GM21825 (cell line): ENCODE measurements around the gene ADAMTS18.
"Not testable (repeated sequence)": the region's sequence is repeated elsewhere in the genome, so short reads cannot be mapped to it uniquely, and the experiment has no call there.

Source experiments
- ATAC-seq: cut with Tn5 transposase; IDR thresholded peaks from one replicate; pipeline ENCODE4 v1.9.1; 2021; ENCODE audit warnings: mild to moderate bottlenecking, moderate library complexity; ENCODE audit not compliant: unreplicated experiment

The ADAMTS18 gene, protein sequence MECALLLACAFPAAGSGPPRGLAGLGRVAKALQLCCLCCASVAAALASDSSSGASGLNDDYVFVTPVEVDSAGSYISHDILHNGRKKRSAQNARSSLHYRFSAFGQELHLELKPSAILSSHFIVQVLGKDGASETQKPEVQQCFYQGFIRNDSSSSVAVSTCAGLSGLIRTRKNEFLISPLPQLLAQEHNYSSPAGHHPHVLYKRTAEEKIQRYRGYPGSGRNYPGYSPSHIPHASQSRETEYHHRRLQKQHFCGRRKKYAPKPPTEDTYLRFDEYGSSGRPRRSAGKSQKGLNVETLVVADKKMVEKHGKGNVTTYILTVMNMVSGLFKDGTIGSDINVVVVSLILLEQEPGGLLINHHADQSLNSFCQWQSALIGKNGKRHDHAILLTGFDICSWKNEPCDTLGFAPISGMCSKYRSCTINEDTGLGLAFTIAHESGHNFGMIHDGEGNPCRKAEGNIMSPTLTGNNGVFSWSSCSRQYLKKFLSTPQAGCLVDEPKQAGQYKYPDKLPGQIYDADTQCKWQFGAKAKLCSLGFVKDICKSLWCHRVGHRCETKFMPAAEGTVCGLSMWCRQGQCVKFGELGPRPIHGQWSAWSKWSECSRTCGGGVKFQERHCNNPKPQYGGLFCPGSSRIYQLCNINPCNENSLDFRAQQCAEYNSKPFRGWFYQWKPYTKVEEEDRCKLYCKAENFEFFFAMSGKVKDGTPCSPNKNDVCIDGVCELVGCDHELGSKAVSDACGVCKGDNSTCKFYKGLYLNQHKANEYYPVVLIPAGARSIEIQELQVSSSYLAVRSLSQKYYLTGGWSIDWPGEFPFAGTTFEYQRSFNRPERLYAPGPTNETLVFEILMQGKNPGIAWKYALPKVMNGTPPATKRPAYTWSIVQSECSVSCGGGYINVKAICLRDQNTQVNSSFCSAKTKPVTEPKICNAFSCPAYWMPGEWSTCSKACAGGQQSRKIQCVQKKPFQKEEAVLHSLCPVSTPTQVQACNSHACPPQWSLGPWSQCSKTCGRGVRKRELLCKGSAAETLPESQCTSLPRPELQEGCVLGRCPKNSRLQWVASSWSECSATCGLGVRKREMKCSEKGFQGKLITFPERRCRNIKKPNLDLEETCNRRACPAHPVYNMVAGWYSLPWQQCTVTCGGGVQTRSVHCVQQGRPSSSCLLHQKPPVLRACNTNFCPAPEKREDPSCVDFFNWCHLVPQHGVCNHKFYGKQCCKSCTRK (N-terminal part only)

DNA sequence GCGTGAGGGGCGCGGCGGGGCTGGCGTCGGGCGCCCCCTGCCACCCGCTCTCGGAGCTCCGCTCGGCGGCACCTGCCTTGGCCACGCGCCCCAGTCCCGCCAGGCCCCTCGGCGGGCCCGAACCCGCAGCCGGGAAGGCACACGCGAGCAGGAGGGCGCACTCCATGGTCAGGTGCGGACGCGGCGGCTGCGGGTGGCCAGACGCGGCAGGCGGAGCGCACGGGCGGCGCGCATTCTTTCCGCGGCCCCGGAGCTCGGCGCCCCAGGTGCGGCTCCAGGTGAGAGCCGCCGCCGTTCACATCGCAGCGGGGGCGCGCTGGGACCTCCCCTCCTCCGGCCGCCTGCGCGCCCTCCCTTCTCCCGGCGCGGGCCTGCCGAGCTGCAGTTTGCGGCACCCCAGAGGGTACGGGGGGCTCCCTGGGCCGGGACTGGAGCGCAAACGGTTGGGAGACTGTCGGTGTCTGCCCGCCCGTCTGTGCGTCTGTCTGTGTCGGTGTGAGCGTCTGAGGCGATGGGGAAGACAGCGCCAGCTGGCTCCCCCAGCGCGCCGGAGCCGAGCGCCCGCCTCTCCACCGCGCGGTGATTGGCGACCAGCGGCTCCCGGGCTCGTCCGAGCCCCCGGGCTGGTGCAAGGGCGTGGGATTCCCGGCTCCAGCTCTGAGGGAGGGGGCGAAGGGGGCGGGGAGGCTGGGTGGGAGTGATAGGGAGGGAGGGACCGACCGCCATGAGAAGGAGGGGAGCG is at the start of gene ADAMTS18:
Gene ADAMTS18, minus strand, starts transcription at position 505 of the 742 bp plus-strand sequence. Its CDS starts 339 bp downstream, at position 166.
- ATAC-seq = no peak

DNA sequence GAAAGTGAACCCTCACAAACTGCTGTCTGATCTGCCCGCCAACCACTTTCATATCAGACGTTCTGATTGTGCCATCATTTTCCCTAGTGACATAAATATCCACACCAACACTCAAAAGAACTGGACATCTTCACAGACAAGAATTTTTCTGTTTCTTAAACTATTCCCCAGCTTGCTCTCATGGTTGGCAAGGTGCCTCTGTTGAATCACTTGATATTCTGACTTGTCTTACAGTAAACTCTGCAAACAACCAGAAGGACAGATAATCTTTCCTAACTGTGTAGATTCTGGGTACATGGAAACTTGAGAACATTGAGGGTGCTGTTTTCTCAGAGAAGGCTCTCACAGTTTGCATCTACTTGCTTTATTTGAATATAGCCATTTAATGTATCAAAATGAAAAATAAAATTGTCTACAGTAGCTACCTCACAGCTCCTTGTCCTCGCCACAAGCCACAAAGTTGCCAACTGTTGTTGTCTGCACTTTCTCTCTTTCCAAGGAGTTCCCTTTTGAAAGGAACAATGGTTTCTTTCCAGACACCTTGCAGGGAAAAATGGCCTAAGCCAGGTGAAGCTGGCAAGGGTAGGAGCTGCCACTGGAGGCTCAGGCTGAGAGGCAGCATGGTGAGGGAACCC is 46.0 kb upstream of the ADAMTS18 start:
- no peak for ATAC-seq

DNA sequence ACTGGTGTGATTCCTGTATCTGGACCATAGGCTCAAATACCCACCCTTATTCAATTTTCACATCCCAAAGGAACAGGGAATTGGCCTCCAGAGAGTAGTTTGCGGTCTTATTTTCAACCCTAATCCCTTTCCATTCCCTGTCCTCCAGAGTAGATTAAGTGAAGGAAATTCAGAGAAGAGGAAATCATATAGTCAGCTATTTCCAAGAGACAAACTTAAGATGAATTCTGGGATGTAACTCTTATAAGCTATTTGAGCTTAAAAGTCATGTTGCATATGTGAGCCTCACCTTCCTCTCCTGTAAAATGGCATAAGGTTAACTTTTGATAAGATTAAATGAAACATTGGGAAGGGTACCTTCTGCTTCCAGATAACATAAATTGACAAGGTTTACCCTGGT is 37.4 kb upstream of the ADAMTS18 start:
- no peak for ATAC-seq

DNA sequence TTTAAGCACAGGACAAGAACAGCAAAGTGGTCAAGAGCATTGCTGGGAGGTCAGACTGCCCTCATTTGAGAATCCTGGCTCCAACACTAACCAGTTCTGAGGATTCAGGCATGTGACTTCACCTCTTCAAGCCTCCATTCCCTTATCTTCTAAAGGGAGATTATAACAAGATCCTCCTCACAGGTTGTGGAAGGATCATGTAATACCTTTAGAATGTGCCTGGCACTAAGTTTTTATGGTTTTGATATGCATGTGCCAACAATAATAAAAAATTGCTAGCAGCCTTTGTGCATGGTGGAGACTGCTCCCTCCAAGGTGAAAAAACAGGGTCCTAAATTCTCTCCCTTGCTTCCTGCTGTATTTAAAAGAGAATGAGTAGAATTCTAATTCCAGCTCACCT is 36.0 kb upstream of the ADAMTS18 start:
- no peak for ATAC-seq

DNA sequence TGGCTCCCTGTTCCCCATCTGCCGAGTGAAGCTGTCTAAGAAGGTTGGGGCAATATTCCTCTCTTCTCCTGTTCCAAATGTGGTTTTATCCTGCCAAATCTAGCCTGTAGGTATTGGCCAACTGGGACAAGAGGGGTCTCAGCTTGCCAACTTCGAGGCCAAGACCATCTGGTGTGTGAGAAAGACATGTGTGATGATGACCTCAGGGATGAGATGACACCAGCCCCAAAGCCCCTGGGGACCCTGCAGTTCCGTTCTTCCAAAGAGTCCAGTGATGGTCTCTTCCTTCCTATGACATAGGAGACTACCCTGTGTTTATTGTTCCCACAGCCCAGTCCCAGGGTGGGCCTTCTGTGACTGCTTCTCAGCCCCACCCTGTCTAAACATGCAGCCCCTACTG is 34.8 kb upstream of the ADAMTS18 start:
- no peak for ATAC-seq

DNA sequence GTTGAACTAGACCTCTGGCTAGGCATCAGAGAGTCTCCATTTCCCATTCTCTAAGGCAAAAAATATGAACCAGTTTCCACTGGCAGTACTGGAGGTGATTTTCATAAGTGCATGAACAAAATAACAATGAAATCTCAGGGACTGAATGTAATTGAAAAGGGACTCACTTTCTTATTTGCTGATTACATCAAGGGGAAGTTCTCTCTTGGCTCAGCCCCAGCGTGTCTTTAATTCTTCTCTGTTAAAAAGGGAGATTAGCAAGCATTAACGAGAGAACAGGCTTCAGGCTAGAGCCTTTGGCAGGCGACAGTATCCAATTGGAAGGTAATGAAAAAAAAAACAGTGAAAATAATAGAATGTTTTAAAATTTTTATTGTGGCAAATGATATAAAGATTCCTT is 34.0 kb upstream of the ADAMTS18 start:
- no peak for ATAC-seq

DNA sequence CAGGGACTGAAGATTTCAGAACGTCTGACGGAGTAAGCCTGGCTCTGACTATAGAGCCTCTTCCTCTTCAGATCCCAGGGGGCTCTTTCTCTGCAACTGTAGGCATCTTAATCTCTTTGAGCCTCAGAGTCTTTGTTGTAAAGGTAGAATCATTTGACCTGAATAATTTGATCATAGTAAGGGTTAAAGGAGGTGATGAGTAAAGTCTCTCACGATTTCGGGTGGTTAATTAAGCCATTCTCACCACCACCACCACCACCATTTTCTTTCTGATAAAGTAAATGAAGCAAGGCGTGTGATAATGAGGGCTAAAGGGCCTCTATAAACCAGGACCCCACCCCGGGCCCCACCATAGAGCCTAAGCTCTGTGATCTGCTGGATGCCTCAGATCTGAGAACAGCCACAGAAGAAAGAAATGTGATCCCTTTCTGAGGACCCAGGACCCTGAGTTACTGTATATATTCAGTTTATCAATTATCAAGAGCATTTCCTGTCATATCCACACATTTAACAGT is 33.0 kb upstream of the ADAMTS18 start:
- no peak for ATAC-seq

DNA sequence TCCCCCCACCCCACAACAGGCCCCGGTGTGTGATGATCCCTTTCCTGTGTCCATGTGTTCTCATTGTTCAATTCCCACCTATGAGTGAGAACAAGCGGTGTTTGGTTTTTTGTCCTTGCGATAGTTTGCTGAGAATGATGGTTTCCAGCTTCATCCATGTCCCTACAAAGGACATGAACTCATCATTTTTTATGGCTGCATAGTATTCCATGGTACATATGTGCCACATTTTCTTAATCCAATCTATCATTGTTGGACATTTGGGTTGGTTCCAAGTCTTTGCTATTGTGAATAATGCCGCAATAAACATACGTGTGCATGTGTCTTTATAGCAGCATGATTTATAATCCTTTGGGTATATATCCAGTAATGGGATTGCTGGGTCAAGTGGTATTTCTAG is 28.8 kb upstream of the ADAMTS18 start:
- ATAC-seq = not testable (repeated sequence)

DNA sequence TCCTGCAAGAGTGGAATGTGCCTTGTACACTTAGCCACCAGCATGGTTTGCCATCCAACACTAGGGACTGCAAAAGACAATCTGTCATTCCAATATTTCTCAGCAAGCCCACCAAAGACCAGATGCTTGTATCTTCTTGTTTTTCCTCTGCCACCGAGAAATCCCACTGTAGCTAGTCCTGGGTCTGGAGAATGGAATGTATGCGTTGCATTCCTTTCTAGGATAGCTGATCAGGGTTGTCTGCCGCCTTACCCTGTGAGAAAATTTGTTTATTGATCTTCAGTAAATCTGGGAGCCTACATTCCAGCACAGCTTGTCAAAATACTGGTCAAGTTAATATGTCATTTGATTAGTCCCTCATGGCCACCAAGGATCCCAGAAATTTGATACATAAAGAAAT is 28.1 kb upstream of the ADAMTS18 start:
- ATAC-seq = no peak

DNA sequence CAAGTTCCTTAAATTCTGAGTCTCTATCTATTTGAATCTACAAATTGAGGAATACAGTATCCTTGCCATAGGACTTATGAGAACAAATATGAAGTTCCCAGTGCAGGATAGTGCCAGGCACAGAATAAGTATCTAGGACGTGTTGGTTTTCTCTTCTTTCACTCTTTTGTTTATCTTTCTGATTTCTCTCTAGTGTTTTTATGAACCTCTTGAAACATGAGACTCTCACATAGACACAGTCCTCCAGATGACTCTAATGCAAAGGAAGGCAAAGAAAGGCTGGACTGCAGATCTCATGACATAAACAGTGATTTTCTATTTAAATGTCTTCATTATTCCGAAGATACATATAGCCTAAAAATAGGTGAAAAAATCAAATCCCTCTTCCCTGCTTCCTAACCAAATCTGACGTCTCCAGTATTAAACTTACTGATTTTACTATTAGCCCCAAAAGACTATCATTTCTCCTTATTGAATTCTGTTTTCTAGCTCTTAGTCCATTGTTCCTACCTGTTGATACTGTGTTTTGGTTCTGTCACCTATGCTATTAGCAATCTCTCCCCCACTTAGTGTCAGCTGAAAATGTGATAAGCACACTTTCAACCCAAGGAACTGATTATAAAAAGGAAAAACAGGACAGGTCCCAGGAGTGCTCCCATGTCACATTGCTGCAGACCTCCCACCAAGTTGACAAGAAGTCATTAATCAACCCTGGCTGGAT is 24.9 kb upstream of the ADAMTS18 start:
- no peak for ATAC-seq

DNA sequence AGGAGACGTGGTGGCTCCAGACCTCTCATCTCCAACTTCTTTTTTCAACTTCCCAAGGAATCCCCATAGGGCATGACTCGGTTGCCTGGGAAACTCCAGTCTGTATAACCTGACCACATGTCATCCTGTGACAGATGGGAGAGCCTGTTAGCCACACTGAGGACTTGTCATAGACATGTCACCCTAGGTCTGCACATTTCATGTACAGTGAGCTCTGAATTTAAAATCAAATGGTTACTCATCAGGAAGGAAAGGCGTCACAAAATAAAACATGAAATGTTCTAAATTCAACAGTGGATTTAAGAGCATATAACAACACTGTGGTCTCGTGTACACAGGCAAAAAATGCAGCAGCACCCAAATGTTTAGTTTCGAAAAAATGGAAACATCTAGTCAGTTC is 22.2 kb upstream of the ADAMTS18 start:
- no peak for ATAC-seq

DNA sequence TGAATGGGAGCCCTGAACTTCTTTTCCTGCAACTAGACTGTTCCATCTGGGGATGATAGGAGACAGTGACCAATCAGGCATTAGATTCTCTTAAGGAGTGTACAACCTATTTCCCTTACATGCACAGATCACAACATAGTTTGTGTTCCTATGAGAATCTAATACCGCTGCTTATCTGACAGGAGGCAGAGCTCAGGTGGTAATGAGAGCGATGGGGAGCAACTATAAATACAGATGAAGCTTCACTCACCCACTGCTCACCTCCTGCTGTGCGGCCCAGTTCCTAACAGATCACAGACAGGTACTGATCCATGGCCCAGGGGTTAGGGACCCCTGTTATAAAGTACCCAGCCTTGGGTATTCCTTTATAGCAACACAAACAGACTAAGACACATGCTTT is 17.4 kb upstream of the ADAMTS18 start:
- ATAC-seq = no peak

DNA sequence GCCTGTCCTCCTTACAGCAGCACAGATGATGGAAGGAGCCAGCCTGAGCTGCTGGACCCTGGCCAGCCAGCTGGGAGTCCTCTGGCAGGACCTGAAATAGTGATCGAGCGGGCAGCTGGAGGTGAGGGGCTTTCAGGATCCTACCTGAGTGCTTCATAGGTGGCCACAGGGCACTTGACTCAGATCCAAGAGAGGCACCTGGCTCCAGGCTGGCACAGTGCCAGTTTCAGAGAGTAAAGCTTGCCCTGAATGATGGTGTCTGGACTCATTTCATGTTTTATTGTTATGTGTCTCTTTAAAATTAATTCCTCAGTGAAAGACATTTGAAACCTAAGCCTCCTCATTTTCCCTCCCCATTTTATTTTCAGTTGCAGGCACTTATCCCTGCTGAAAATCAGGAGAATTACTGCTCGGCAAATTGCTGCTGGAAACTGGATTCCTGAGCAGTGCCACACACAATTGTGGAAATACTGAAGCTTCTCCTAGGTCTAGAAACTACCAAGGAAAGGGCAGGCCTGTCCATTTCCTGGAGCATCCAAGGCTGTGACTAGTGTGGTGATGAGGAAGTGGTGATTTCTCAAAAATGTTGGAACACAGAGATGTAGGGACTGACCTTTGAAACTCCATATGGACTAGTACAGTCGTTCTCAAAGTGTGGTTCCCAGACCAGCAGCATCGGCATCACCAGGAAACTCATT is 16.1 kb upstream of the ADAMTS18 start:
- ATAC-seq = no peak

DNA sequence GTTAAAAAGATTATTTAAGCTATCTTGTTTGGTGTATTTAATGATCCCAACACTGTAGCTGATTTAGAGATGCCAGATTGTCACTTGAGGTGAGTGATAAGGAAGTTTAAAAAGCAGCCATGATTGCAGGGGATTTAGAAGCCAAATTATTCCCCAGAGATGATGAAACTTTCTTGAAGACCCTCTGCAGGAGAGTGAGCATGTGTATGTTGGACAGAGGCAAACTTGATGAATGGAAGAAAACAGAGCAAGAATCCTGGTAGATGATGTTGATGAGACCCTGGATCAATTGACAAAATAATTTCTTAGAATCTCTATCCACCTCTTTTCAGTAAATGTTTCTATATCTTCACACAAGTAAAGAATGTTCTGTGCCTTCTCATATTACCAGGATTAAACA is 14.4 kb upstream of the ADAMTS18 start:
- ATAC-seq = no peak

DNA sequence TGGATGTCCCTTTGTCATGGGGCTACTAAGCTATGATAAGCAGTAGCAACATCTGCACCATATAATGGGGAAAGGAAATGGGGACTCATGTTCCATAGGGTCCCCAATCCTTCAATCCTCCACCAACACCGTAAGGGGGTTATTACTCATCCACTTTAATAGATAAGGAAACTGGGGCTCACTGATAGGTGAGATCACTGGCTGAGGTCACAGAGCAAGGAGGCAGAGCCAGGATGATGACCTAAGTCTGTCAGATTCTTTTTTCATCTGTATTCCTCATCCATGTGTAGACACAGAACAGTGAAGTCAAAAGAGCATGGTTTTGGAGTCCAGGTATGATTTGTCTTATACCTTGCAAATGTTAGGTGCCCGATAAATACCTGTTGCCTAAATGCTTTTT is 10.5 kb upstream of the ADAMTS18 start:
- ATAC-seq = no peak

DNA sequence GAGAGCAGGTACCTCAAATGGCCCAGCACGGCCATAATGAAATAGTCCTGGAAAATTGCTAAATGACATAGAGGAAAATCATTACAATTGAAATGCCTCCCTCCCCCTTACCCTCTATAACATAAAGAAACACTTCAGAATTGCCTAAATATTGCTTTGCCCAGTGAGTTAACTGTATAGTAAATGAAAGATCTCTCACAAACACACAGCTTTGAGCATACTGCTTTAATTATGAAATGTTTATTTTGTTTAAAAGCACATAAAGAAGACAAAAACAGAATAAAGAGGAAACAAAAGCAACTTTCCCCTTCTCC is 9.3 kb upstream of the ADAMTS18 start:
- no peak for ATAC-seq

DNA sequence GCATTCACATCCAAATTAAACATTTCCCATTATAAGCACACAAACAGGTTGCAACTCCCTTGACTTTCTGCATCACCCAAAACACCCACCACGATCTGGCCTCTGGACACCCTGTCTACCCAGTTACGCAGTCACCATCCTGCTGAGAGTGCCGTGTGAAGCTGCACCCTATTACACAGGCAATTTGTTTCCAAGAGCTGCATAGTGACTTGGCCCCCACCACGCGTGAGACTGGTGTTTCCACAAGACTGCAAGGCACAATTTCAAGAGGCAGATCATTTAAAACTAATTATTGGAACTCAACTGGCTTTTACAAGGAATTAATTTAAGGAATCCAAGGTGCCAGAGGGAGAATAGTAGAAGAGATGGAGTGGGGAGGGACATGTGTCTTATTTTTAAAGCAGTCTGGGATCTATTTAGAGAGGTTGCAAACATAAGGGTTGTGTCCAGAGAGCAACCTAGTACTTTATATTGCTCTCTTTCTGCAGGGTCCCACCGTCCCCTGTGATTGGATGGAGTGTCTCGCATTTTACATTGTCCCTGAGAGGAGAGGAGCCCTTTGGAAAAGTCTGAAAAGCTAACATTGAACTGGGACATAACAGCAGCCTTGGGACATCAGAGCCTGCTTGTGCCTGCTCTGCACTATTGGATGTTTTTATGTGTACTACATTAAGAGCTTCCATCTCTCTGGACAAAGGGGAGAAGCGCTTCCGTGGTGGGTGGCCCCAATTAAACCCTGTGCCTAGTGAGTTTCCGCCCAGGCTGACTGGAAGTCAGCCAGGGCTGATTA is 8.7 kb upstream of the ADAMTS18 start:
- ATAC-seq = no peak

DNA sequence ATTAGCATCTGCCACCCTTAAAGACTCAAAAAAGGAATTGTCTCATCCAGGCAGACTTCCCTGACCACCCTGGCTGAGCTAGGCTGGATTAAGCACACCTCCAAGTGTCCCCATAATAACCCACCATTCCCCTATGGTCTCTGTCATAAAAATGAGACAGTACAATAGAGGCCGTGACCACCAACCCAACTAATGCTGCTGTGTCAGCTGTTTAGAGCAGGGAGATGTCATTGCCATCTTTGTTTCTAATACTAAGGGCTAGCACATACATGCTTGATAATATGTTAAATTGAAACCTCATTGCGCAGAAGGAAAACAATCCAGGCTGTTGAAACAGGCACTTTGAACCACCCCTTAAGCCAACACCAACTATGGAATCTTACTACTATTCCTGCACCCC is 7.2 kb upstream of the ADAMTS18 start:
- no peak for ATAC-seq
